Peyer's patch (tissue), 4 donors: Measurements from ENCODE around the gene CDH24.

Experiments
- POLR2A ChIP-seq, 2 donors: fragments of 450-650 bp; IDR thresholded peaks; one replicate each; pipeline ENCODE4 v1.5.1; 2017; ENCODE audit warnings: antibody characterized with exemption in 2 of 2, mild to moderate bottlenecking in 2 of 2, moderate library complexity in 2 of 2
- TF ChIP-seq, protein P1 (sequence below), 6 experiments: fragments of 450-650 bp in 4 of 6; fragments of 200-600 bp in 2 of 6; sonication (generic) in 1 of 6; IDR thresholded peaks; one replicate each; pipeline ENCODE4 v1.5.1; 2017 to 2019; ENCODE audit warnings: antibody characterized with exemption in 6 of 6, mild to moderate bottlenecking in 3 of 6, moderate library complexity in 1 of 6

GRCh38 chr14:23069413-23069806 is 12.1 kb upstream of the CDH24 start:
- TF ChIP-seq, protein P1, sequence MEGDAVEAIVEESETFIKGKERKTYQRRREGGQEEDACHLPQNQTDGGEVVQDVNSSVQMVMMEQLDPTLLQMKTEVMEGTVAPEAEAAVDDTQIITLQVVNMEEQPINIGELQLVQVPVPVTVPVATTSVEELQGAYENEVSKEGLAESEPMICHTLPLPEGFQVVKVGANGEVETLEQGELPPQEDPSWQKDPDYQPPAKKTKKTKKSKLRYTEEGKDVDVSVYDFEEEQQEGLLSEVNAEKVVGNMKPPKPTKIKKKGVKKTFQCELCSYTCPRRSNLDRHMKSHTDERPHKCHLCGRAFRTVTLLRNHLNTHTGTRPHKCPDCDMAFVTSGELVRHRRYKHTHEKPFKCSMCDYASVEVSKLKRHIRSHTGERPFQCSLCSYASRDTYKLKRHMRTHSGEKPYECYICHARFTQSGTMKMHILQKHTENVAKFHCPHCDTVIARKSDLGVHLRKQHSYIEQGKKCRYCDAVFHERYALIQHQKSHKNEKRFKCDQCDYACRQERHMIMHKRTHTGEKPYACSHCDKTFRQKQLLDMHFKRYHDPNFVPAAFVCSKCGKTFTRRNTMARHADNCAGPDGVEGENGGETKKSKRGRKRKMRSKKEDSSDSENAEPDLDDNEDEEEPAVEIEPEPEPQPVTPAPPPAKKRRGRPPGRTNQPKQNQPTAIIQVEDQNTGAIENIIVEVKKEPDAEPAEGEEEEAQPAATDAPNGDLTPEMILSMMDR (IDR thresholded peaks at IDR 0.05), result no peak
- no peak for TF ChIP-seq POLR2A (IDR thresholded peaks at IDR 0.05)
